Testis (tissue), 2 donors: ENCODE results near the gene MYH9.

Experiments used
- CTCF ChIP-seq, 3 experiments: fragments of 450-650 bp in 2 of 3; fragments of 200-600 bp in 1 of 3; sonication (generic) in 1 of 3; IDR thresholded peaks; one replicate each; pipeline ENCODE4 v1.5.1; 2016 to 2019; ENCODE audit warnings: antibody characterized with exemption in 3 of 3, mild to moderate bottlenecking in 2 of 3, moderate library complexity in 1 of 3
- POLR2A ChIP-seq: fragments of 450-650 bp; IDR thresholded peaks from one replicate; pipeline ENCODE4 v1.6.1; 2017; ENCODE audit warnings: antibody characterized with exemption, mild to moderate bottlenecking, moderate library complexity

GRCh38 chr22:36360871-36361383 lies 26.8 kb downstream of the MYH9 start:
- TF ChIP-seq POLR2A (no peak), CTCF (IDR thresholded peaks at IDR 0.05) (no peak)
